Heart left ventricle (tissue), 13 donors: ENCODE measurements around the gene HCAR3.
"Not testable (repeated sequence)": the region's sequence is repeated elsewhere in the genome, so short reads cannot be mapped to it uniquely, and the experiment has no call there.

Source experiments
- CTCF ChIP-seq, 12 donors: fragments of 200-600 bp; sonication (generic) in 4 of 12; IDR thresholded peaks; one replicate each; pipeline versions ENCODE4 v1.5.0 to v1.8.0; 2018 to 2022; ENCODE audit warnings: antibody characterized with exemption in 12 of 12, mild to moderate bottlenecking in 5 of 12
- POLR2A ChIP-seq, 2 donors: fragments of 450-650 bp; IDR thresholded peaks; one replicate each; pipeline ENCODE4 v1.6.1; 2017; ENCODE audit warnings: antibody characterized with exemption in 2 of 2, mild to moderate bottlenecking in 2 of 2, moderate library complexity in 2 of 2
- donor health status: ischemic (EF 13 %, LVEDD 7.1; RV severe dilation, severe dysfunction).
- donor health status: DM: no; HTN: yes; CAD: no.
- donor health status: DM: no; HTN: no; CAD: no.
- donor health status: ischemic (EF 25% LVEDD 6.9; RV normal size, moderate dysfunction).
- donor health status: ischemic (EF 25% LVEDD 5.7; RV mildly dilated, moderate dysfunction).
- donor health status: ischemic (EF 35%, LVEDD 5.7; RV mildly dilated, moderate dysfunction).
- donor health status: nonischemic (EF 11% LVEDD 7.7; RV severe dilation, severe dysfunction).
- donor health status: DM: yes; HTN: yes; CAD: no.
- donor health status: PGD.
- donor health status: ischemic (EF 29% LVEDD 5.4; RV normal size, mild dysfunction).
- donor health status: nonischemic (EF 23%, LVEDD 6.1; RV moderate dilation, normal function).

- not testable (repeated sequence) for TF ChIP-seq CTCF, POLR2A (IDR thresholded peaks at IDR 0.05)
Measured at GRCh38 chr12:122700038-122700710, 16.4 kb downstream of the HCAR3 start.
